NB4 (cell line): ENCODE measurements around the gene STON2.

Experiments
- DNase-seq: peaks from one replicate; pipeline ENCODE4 v3.0.0; 2010; ENCODE audit warnings: low read depth
- H3K4me3 ChIP-seq: one replicate; pipeline ENCODE4 v1.5.1; 2011; ENCODE audit warnings: mild to moderate bottlenecking, low read depth, low read length, moderate library complexity
- MYC ChIP-seq: IDR thresholded peaks from 2 replicates; pipeline ENCODE4 v1.6.1; 2011; ENCODE audit warnings: low read depth, low read length
- POLR2A ChIP-seq: IDR thresholded peaks from 2 replicates; pipeline ENCODE4 v1.6.1; 2011; ENCODE audit warnings: mild to moderate bottlenecking; ENCODE audit not compliant: insufficient read length; ENCODE audit errors: extremely low read depth
- TF ChIP-seq, protein P1 (sequence below): IDR thresholded peaks from 2 replicates; pipeline ENCODE4 v1.6.1; 2011; ENCODE audit warnings: low read depth, low read length
- TF ChIP-seq, protein P2 (sequence below): IDR thresholded peaks from one replicate; pipeline ENCODE4 v1.5.1; 2012; ENCODE audit warnings: low read depth, low read length

STON2 gene

DNA sequence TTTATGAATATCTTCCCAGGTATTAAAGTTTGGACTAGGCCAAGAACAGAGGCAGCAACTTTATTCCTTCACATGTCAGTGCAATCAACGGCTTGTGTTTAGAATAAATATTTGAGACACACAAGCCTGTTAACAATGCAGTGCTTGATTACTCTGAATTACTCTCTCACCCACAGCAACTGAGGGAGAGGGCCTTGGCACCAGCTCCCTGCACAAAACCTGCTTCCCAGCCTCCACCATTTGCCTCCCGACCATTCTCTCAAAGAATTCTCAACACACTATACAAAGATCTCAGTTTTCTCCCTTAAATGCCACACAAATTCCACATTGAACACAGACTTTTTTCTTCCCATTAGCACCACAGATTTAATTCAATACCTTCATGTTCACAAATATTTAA is 77.0 kb downstream of the STON2 start:
- TF ChIP-seq MYC (no peak), POLR2A (no peak)
- TF ChIP-seq, protein P1, sequence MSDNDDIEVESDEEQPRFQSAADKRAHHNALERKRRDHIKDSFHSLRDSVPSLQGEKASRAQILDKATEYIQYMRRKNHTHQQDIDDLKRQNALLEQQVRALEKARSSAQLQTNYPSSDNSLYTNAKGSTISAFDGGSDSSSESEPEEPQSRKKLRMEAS = no peak
- TF ChIP-seq, protein P2, sequence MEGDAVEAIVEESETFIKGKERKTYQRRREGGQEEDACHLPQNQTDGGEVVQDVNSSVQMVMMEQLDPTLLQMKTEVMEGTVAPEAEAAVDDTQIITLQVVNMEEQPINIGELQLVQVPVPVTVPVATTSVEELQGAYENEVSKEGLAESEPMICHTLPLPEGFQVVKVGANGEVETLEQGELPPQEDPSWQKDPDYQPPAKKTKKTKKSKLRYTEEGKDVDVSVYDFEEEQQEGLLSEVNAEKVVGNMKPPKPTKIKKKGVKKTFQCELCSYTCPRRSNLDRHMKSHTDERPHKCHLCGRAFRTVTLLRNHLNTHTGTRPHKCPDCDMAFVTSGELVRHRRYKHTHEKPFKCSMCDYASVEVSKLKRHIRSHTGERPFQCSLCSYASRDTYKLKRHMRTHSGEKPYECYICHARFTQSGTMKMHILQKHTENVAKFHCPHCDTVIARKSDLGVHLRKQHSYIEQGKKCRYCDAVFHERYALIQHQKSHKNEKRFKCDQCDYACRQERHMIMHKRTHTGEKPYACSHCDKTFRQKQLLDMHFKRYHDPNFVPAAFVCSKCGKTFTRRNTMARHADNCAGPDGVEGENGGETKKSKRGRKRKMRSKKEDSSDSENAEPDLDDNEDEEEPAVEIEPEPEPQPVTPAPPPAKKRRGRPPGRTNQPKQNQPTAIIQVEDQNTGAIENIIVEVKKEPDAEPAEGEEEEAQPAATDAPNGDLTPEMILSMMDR = no peak
- H3K4me3 ChIP-seq = no peak overlapping the region
- no peak for DNase-seq

DNA sequence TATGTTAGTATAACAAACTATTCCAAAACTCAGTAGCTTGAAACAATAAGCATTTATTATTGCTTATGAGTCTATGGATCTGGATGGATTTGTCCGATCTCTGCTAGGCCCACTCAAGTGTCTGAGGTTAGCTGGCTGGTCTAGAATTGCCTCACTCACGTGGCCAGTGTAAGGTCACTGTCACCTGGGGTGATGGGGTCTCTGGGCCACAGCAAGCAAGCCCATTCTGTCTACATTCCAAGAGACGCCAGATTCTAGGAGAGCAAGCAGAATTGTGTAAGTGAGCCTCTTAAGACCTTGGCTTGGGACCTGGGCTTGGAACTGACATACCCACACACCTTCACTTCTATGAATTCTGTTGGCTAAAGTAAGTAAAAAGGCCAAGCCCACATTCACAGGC is 80.2 kb downstream of the STON2 start:
- TF ChIP-seq, protein P1 = no peak
- no peak overlapping the region for H3K4me3 ChIP-seq
- DNase-seq = no peak

DNA sequence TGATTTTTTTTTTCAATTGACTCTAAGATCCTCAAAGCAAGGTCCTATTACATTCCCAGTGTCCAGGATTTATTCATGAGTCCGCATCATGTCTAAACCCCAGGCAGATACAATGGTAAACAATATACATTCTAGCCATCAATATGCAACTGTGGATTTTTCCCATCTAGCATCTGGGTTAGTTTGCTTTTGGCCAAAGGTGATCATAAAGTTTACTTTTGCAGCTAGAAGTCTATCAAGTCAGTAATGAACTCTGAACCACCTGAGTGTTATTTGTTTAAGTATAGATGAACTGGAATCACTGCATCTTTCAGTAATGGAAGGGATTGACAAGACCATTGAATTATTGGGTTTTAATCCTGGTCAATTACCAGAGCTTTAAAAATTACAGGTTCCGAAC is 80.8 kb downstream of the STON2 start:
- no peak overlapping the region for H3K4me3 ChIP-seq
- no peak for DNase-seq
- no peak for TF ChIP-seq POLR2A
- TF ChIP-seq, protein P1 = no peak
- TF ChIP-seq, protein P2 = no peak
- no peak for TF ChIP-seq MYC

DNA sequence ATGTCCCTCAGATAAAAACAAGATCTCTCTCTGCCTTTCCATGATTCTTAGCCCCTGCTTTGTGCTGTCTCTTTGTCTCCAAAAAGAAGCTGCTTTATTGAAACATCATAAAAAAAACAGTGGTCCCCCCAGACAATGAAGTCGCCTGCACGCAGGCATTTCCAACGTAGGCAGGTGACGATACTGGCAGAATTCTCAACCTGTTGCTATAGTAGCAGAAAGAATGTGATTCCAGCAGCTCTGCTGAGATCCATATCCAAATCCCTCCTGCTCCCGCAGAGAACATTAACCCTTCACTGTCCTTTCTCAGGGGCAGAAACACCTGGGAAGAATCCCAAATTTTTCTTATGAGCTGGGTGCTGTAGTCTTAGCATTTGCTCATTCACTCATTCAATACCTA is 84.8 kb downstream of the STON2 start:
- no peak for DNase-seq
- TF ChIP-seq, protein P1 = no peak
- TF ChIP-seq POLR2A (no peak), MYC (no peak)
- TF ChIP-seq, protein P2 = no peak
- H3K4me3 ChIP-seq = no peak overlapping the region

DNA sequence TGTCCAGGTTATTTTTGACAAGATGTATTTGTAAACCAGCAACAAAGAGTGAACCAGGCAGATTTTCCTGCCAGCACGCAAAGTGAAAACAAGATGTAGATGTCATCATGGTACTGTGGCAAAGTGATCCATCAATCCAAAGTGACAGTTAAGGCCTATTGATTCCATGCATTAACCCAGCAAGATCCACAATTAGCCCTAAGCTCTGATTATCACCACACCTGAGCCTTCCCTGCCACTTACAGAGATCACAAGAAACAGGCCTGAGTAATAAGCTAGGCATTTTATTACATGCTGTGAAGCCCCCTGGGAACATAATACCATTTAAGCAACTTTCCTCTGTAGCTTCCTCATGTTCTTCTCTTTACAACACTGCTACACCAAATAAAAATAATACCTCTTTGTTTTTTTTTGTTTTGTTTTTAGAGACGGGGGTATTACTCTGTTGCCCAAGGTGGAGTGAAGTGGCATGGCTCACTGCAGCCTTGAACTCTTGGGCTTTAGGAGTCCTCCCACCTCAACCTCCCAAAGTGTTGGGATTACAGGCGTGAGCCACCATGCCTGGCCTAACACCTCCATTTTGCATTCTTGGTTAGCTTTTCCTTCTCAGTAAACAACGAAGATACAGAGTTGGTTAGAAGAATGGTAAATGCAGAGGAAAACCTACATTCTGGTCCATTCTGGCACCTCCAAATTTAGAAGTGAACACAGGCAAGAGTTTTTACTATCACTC is 85.5 kb downstream of the STON2 start:
- H3K4me3 ChIP-seq = no peak overlapping the region
- TF ChIP-seq POLR2A = no peak
- TF ChIP-seq, protein P1 = no peak
- TF ChIP-seq, protein P2 = no peak
- TF ChIP-seq MYC = no peak
- DNase-seq = no peak

DNA sequence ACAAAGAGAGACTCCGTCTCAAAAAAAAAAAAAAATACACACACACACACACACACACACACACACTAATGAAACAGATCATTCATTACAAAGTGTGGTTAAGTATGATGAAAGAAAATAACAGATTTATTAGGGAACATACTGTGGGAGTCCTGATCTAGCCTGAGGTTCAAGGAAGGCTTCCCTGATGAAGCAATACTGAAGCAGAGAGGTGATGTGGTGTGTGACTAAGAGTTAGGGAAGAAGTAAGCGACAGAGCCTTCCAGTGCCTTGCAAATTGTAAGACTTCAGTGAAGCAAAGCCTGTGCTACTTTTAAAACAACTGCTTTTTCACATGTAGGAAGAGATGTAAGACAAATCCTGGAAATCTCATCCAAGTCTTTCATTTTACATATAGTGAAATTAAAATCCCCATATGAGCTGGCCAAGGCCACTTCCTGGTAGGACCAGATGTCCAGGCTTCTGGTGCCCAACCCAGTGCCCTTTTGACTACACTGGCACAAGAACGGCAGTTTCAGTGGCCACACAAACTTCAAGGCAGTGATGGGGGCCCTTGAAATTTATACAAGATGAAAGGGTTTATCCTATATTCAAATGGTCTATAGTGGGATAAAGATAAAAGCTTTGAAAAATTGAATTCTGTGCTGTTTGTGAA is 86.2 kb downstream of the STON2 start:
- TF ChIP-seq, protein P2 = no peak
- TF ChIP-seq MYC (no peak), POLR2A (no peak)
- TF ChIP-seq, protein P1 = no peak
- H3K4me3 ChIP-seq = no peak overlapping the region
- no peak for DNase-seq
